Liver (tissue), 3 donors: Measurements from ENCODE around the gene RTBDN.

ENCODE experiments used
- CTCF ChIP-seq: fragments of 150-350 bp; IDR thresholded peaks from 2 replicates; pipeline ENCODE4 v1.5.1; 2017; ENCODE audit warnings: improper control_type of control experiment, low read depth, low read length; ENCODE audit not compliant: missing input control
- EGR1 ChIP-seq, 2 donors: IDR thresholded peaks; 2 replicates each; pipeline ENCODE4 v1.6.1; 2016 to 2018; ENCODE audit warnings: antibody characterized with exemption in 2 of 2, low read depth in 2 of 2
- GABPA ChIP-seq, 2 donors: IDR thresholded peaks in 1 of 2; conservative IDR thresholded peaks in 1 of 2; 2 replicates each; pipeline ENCODE4 v1.6.1; 2016; ENCODE audit warnings: antibody characterized with exemption in 2 of 2, mild to moderate bottlenecking in 1 of 2, moderate library complexity in 1 of 2
- HNF4G ChIP-seq: IDR thresholded peaks from 2 replicates; pipeline ENCODE4 v1.6.1; 2016; ENCODE audit warnings: antibody characterized with exemption
- MAX ChIP-seq: IDR thresholded peaks from 2 replicates; pipeline ENCODE4 v1.6.1; 2016; ENCODE audit warnings: antibody characterized with exemption
- RAD21 ChIP-seq, 2 donors: IDR thresholded peaks; 2 replicates each; pipeline ENCODE4 v1.6.1; 2016; ENCODE audit warnings: antibody characterized with exemption in 2 of 2, mild to moderate bottlenecking in 2 of 2
- SP1 ChIP-seq: IDR thresholded peaks from 2 replicates; pipeline ENCODE4 v1.6.1; 2018; ENCODE audit warnings: antibody characterized with exemption, mild to moderate bottlenecking
- ZBTB33 ChIP-seq: IDR thresholded peaks from 2 replicates; pipeline ENCODE4 v1.6.1; 2016; ENCODE audit warnings: antibody characterized with exemption
- donor health status: healthy.
- donor health status: healthy.

- no peak for TF ChIP-seq CTCF
- peak; percentile 69 to 86 for TF ChIP-seq EGR1 (IDR thresholded peaks at IDR 0.05; ENCODE audit: low read depth in 2 of 2)
- TF ChIP-seq RAD21 (IDR thresholded peaks at IDR 0.05): peak in 1 of 2 donors; percentile 36
- TF ChIP-seq GABPA (IDR thresholded peaks at IDR 0.05 in 1 of 2, conservative IDR thresholded peaks at IDR 0.05 in 1 of 2): peak in 1 of 2 donors; percentile 73
- TF ChIP-seq ZBTB33: no peak
- TF ChIP-seq MAX: no peak
- TF ChIP-seq SP1: peak; percentile 97
- TF ChIP-seq HNF4G: no peak
Measured at GRCh38 chr19:12791345-12792050, 42.9 kb downstream of the RTBDN start, which contains the start of gene JUNB.
